Brain microvascular endothelial cell (primary cell): ENCODE data around the gene KCNQ5.
A peak's percentile ranks its signal among the peaks of the same experiment; 100 is the strongest.

Source experiments
- DNase-seq: peaks from one replicate; pipeline ENCODE4 v3.0.0-alpha.2; 2020
- H3K27ac ChIP-seq: fragments of 250-450 bp; sonication (Bioruptor Pico); 2 replicates; pipeline ENCODE4 v1.5.1; 2020; ENCODE audit warnings: mild to moderate bottlenecking, moderate library complexity
- H3K27me3 ChIP-seq: fragments of 250-450 bp; sonication (Bioruptor Pico); replicated peaks from 2 replicates; pipeline ENCODE4 v1.5.1; 2020; ENCODE audit warnings: mild to moderate bottlenecking
- H3K36me3 ChIP-seq: fragments of 250-450 bp; sonication (Bioruptor Pico); replicated peaks from 2 replicates; pipeline ENCODE4 v1.5.1; 2020; ENCODE audit warnings: mild to moderate bottlenecking
- H3K4me3 ChIP-seq: 2 replicates; pipeline ENCODE4 v1.5.1; 2011; ENCODE audit warnings: low read depth, mild to moderate bottlenecking, control low read depth, low read length, moderate library complexity
- CTCF ChIP-seq: IDR thresholded peaks from 2 replicates; pipeline ENCODE4 v1.5.1; 2011; ENCODE audit warnings: low read depth, mild to moderate bottlenecking, moderate library complexity, low read length, control low read depth, inconsistent platforms; ENCODE audit errors: missing control alignments
- in situ Hi-C: cut with HindIII; loops from 2 replicates; pipeline ENCODE4 v1.10.0; 2017; ENCODE audit warnings: low sequenced_read_pairs, low pct_ligation_motif_present

Gene KCNQ5

DNA sequence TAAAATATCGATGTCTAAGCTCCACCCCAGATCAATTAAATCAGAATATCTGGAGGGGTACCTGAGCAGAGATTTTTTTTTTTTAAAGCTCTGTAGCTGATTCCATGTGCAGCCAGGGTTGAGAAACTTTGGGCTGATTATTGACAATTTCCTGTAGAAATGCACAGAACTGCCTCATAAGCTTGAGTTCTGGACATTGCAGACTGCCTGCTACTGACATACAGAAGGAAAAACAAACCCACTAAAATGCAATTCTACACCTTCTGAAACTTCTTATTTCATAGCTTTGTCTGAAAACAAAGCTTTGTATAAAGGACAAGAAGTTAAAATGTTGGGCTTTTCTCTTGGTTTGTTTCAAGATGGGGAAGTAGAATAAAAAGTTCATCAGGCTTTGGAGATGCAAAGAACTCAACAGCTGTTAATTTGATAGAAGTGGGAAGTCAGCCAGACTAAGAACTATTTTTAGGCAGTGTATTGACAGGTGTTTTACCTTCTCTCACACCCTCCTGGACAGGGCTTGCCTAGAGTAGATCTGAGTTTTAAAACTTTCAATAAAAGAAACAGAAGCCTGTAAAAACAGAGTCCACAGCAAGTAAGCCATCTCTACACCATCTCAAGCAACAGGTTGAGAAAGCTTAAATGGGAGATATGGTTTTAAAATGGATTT is 147.7 kb downstream of the KCNQ5 start:
- TF ChIP-seq CTCF, result no peak
- H3K36me3 ChIP-seq, result no peaks in the 10 kb centered on the region
- H3K27me3 ChIP-seq, result no peaks in the 10 kb centered on the region
- no peak overlapping the region for H3K27ac ChIP-seq
- H3K4me3 ChIP-seq, result no peak overlapping the region
- in situ Hi-C loops, result no loop called here
- DNase-seq, result no peak

GRCh38 chr6:72770959-72771358 is 149.1 kb downstream of the KCNQ5 start:
- no peak overlapping the region for H3K27ac ChIP-seq
- H3K27me3 ChIP-seq, result no peaks in the 10 kb centered on the region
- H3K36me3 ChIP-seq, result no peaks in the 10 kb centered on the region
- H3K4me3 ChIP-seq, result no peak overlapping the region
- in situ Hi-C loops, result no loop called here
- TF ChIP-seq CTCF, result no peak
- DNase-seq, result no peak

DNA sequence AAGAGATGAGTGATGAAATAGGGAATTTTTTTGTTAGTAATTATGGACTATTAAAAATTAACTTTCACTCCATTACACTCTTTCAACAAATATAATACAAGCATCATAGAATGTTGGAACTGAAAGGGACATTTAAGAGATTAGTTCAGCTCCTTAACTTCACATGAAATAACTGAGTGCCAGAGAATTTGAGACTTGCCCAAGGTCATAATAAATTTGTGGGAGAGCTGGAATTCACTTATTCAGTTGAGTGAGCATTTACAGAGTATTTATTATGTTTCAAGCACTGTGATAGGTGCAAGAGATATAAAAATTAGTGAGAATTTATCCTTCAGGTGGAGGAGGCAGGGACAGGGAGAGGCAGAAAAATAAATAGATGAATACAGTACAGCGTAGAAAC is 154.6 kb downstream of the KCNQ5 start:
- Histone ChIP-seq H3K36me3 (no peaks in the 10 kb centered on the region), H3K27ac (no peak overlapping the region), H3K27me3 (no peaks in the 10 kb centered on the region), H3K4me3 (no peak overlapping the region)
- no peak for TF ChIP-seq CTCF
- in situ Hi-C loops, result no loop called here
- no peak for DNase-seq

DNA sequence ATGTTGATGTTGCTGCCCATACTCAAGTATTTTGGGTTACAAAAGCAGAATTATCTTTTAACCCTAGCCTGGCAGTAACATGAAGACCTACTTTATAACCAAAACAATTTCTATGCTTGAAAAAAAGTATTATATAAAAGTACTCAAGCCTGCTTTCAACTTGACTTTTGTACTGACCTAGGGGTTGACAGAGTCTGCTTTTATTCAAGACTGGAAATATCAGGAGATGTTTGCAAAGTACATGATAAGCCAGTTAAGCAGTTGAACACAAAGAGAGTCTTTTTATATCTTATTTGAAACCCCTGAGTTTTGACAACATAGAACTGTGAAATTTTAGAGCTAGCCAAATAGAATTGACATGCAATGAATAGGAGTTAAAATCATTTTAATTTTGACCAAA is 159.8 kb downstream of the KCNQ5 start:
- no peak for TF ChIP-seq CTCF
- in situ Hi-C loops, result no loop called here

GRCh38 chr6:72783035-72783434 is 161.2 kb downstream of the KCNQ5 start:
- H3K36me3 ChIP-seq, result no peaks in the 10 kb centered on the region
- H3K4me3 ChIP-seq, result no peak overlapping the region
- no peak for TF ChIP-seq CTCF
- in situ Hi-C loops, result no loop called here
- no peak overlapping the region for H3K27ac ChIP-seq
- no peak for DNase-seq
- no peaks in the 10 kb centered on the region for H3K27me3 ChIP-seq

More for the DNA sequence above, 159.8 kb downstream of the KCNQ5 start:
- Histone ChIP-seq H3K27me3 (no peaks in the 10 kb centered on the region), H3K27ac (no peak overlapping the region), H3K4me3 (no peak overlapping the region), H3K36me3 (no peaks in the 10 kb centered on the region)
- no peak for DNase-seq

DNA sequence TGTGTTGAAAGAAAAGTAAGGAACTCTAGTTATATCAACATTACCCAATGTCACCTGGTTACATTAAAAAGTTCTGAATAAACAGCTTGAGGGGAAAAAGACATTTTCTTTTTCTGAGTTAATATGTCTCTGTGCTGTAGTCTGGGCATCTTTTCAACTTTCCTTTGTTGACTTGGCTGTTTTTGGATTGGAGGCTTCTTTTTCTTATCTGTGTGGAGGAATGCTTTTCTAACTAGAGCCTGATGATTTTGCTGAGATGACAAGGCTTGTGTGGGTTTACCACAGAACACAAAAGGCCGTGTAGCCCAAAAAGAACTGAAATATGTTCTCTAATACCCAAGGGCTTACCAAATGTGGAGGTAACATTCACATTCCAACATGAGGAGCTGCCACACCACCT is 161.8 kb downstream of the KCNQ5 start:
- peak; percentile 58 for DNase-seq
- H3K27me3 ChIP-seq, result no peaks in the 10 kb centered on the region
- no peak overlapping the region for H3K4me3 ChIP-seq
- no peak for TF ChIP-seq CTCF
- H3K36me3 ChIP-seq, result no peaks in the 10 kb centered on the region
- H3K27ac ChIP-seq, result peak overlapping the region; percentile 76
- in situ Hi-C loops, result no loop called here
